RWPE1 (cell line): Measurements from ENCODE around the gene HSPB9.

ENCODE experiments used
- CTCF ChIA-PET: fragments of 350-600 bp; sonication (Branson Sonifier 250); formaldehyde crosslinking; extraction: SDS; loops from one replicate; lab custom pipeline; 2021; lab: Yijun Ruan, JAX
- POLR2A ChIA-PET: fragments of 400-600 bp; formaldehyde crosslinking; extraction: SDS; loops from one replicate; lab custom pipeline; 2020; ENCODE audit warnings: antibody characterized with exemption; ENCODE audit not compliant: low non-redundant PET; lab: Yijun Ruan, JAX
- DNase-seq: peaks from one replicate; pipeline ENCODE4 v3.0.0; 2012; ENCODE audit warnings: low spot score
- H3K27ac ChIP-seq: fragments of 450-650 bp; 2 replicates; pipeline ENCODE4 v1.5.1; 2017
- CTCF ChIP-seq: fragments of 450-650 bp; conservative IDR thresholded peaks from 2 replicates; pipeline ENCODE4 v1.5.1; 2017; ENCODE audit warnings: low read depth, mild to moderate bottlenecking

The HSPB9 gene

GRCh38 chr17:42122371-42123303 lies at the start of gene HSPB9:
Gene HSPB9, plus strand, starts transcription at chr17:42122804. Its CDS starts 47 bp downstream, at chr17:42122851.
- POLR2A ChIA-PET, result no interaction called here
- CTCF ChIA-PET, result interaction anchor here (0.7 to 0.9 kb wide), 3 partner anchors 12 to 127 kb away, joined by 3 to 5 read pairs (median 4); no protein-coding TSS in a partner anchor
- DNase-seq, result no peak
- peak within 1 kb of the TSS; percentile 71 for H3K27ac ChIP-seq
- TF ChIP-seq CTCF, result no peak

- ChIA-PET CTCF (no interaction called here), POLR2A (no interaction called here)
- H3K27ac ChIP-seq, result no peak overlapping the region
- TF ChIP-seq CTCF, result no peak
- DNase-seq, result no peak
Observed at GRCh38 chr17:42075789-42076188, 46.8 kb upstream of the HSPB9 start.

GRCh38 chr17:42076797-42077559 lies 45.6 kb upstream of the HSPB9 start:
- no peak overlapping the region for H3K27ac ChIP-seq
- CTCF ChIA-PET, result no interaction called here
- TF ChIP-seq CTCF, result no peak
- no peak for DNase-seq
- POLR2A ChIA-PET, result no interaction called here

GRCh38 chr17:42077755-42078154 lies 44.8 kb upstream of the HSPB9 start:
- POLR2A ChIA-PET, result no interaction called here
- TF ChIP-seq CTCF, result no peak
- DNase-seq, result no peak
- H3K27ac ChIP-seq, result no peak overlapping the region
- CTCF ChIA-PET, result interaction anchor here (0.7 kb wide), 1 partner anchor 31 kb away, joined by 9 read pairs; no protein-coding TSS in a partner anchor

GRCh38 chr17:42078396-42079043 lies 44.1 kb upstream of the HSPB9 start:
- no peak for DNase-seq
- ChIA-PET POLR2A (no interaction called here), CTCF (interaction anchor here (0.7 kb wide), 1 partner anchor 30 kb away, joined by 9 read pairs; no protein-coding TSS in a partner anchor)
- no peak for TF ChIP-seq CTCF
- H3K27ac ChIP-seq, result no peak overlapping the region

GRCh38 chr17:42079541-42079940 lies 43.1 kb upstream of the HSPB9 start:
- CTCF ChIA-PET, result interaction anchor here (0.6 to 1.0 kb wide), 3 partner anchors 11 to 125 kb away, joined by 3 to 5 read pairs (median 4); no protein-coding TSS in a partner anchor
- POLR2A ChIA-PET, result no interaction called here
- no peak for TF ChIP-seq CTCF
- no peak overlapping the region for H3K27ac ChIP-seq
- no peak for DNase-seq
